Naive thymus-derived CD4-positive, alpha-beta T cell (primary cell): ENCODE results near the gene COL23A1. TPM values are rescaled to one million over a fixed set of nuclear protein-coding genes. Genes with fewer than 3 reads are reported as not detected.
A peak's percentile ranks its signal among the peaks of the same experiment; 100 is the strongest.

Source experiments
- ATAC-seq: fragments of 150-1000 bp; cut with Tn5 transposase; 2 replicates; pipeline ENCODE4 v1.10.0; 2021; ENCODE audit warnings: mild to moderate bottlenecking, moderate library complexity
- CTCF ChIA-PET: fragments of 350-600 bp; sonication (Branson Sonifier 250); formaldehyde crosslinking; loops from one replicate; lab custom pipeline; 2021; ENCODE audit warnings: antibody characterized with exemption; lab: Charles Lee
- POLR2A ChIA-PET: fragments of 350-600 bp; sonication (Branson Sonifier 250); formaldehyde crosslinking; loops from one replicate; lab custom pipeline; 2021; ENCODE audit warnings: antibody characterized with exemption, inconsistent platforms; lab: Charles Lee
- DNase-seq, 9 donors: peaks; one replicate each; pipeline versions ENCODE4 v3.0.0 to v3.0.0-alpha.2; 2020 to 2022; ENCODE audit warnings: mixed read lengths in 1 of 9
- H3K27ac ChIP-seq: one replicate; pipeline ENCODE4 v1.7.0; 2013; ENCODE audit warnings: mild to moderate bottlenecking, low read depth, low read length, moderate library complexity
- H3K27me3 ChIP-seq, 2 donors: one replicate each; pipeline ENCODE4 v1.7.0; 2013; ENCODE audit warnings: low read length in 2 of 2, mild to moderate bottlenecking in 2 of 2, moderate library complexity in 2 of 2; ENCODE audit not compliant: control insufficient read depth in 2 of 2, insufficient read depth in 2 of 2
- H3K36me3 ChIP-seq, 3 experiments: 1 replicate in 2 of 3; 2 replicates in 1 of 3; pipeline ENCODE4 v1.7.0; 2013; ENCODE audit warnings: low read length in 3 of 3, mild to moderate bottlenecking in 3 of 3, moderate library complexity in 1 of 3; ENCODE audit not compliant: insufficient read depth in 3 of 3, control insufficient read depth in 2 of 3
- H3K4me1 ChIP-seq, 2 donors: one replicate each; pipeline ENCODE4 v1.7.0; 2013; ENCODE audit warnings: low read length in 2 of 2, mild to moderate bottlenecking in 2 of 2, moderate library complexity in 1 of 2; ENCODE audit not compliant: control insufficient read depth in 2 of 2, insufficient read depth in 2 of 2
- H3K4me3 ChIP-seq: 2 replicates; pipeline ENCODE4 v1.7.0; 2013; ENCODE audit warnings: mild to moderate bottlenecking, low read length
- H3K9me3 ChIP-seq, 3 experiments: 1 replicate in 2 of 3; 2 replicates in 1 of 3; pipeline ENCODE4 v1.7.0; 2013; ENCODE audit warnings: low read length in 3 of 3; ENCODE audit not compliant: control insufficient read depth in 2 of 3
- H3K27ac Mint-ChIP-seq, 9 donors: one replicate each; pipeline ENCODE4 v1.8.0; 2020 to 2022; ENCODE audit warnings: mixed read lengths in 9 of 9, mild to moderate bottlenecking in 8 of 9, moderate library complexity in 5 of 9, inconsistent platforms in 2 of 9
- H3K27me3 Mint-ChIP-seq, 5 donors: one replicate each; pipeline ENCODE4 v1.8.0; 2021 to 2022; ENCODE audit warnings: mixed read lengths in 5 of 5, mild to moderate bottlenecking in 1 of 5
- H3K36me3 Mint-ChIP-seq, 5 donors: one replicate each; pipeline ENCODE4 v1.8.0; 2020 to 2022; ENCODE audit warnings: mixed read lengths in 5 of 5, mild to moderate bottlenecking in 3 of 5, inconsistent platforms in 1 of 5
- H3K4me1 Mint-ChIP-seq, 7 donors: one replicate each; pipeline ENCODE4 v1.8.0; 2020 to 2022; ENCODE audit warnings: mixed read lengths in 7 of 7, mild to moderate bottlenecking in 3 of 7, inconsistent platforms in 1 of 7
- H3K4me3 Mint-ChIP-seq, 10 donors: one replicate each; pipeline ENCODE4 v1.8.0; 2020 to 2022; ENCODE audit warnings: mild to moderate bottlenecking in 10 of 10, mixed read lengths in 10 of 10, moderate library complexity in 6 of 10, inconsistent platforms in 2 of 10
- H3K9me3 Mint-ChIP-seq, 11 donors: one replicate each; pipeline ENCODE4 v1.8.0; 2020 to 2022; ENCODE audit warnings: mixed read lengths in 11 of 11, mild to moderate bottlenecking in 4 of 11, inconsistent platforms in 1 of 11, moderate library complexity in 1 of 11
- intact Hi-C, 2 donors: fragments of 100-400 bp; cut with micrococcal nuclease; formaldehyde crosslinking; loops; one replicate each; pipeline ENCODE4 v1.15.1; 2023
- polyA plus RNA-seq, 2 donors: library from polyadenylated mRNA; unstranded; fragments of 300-500 nt; fragmentation: Illumina TruSeq; gene quantifications; one replicate each; pipeline ENCODE4 v1.2.3, GENCODE V29; 2021
- total RNA-seq, 6 experiments: library from RNA in 5 of 6; stranded (reverse) in 5 of 6; gene quantifications; 1 replicate in 5 of 6; 2 replicates in 1 of 6; pipeline ENCODE4 v1.2.3 and lab custom pipeline; 2021 to 2026

The COL23A1 gene
- total and polyA plus RNA-seq, 7 experiments from 2014 or later, result 0.13 to 0.32 (median 0.22) TPM; not detected in 4

- no peaks in the 10 kb centered on the region for H3K9me3 Mint-ChIP-seq
- H3K4me3 ChIP-seq, result no peak overlapping the region
- H3K36me3 ChIP-seq, result no peaks in the 10 kb centered on the region
- H3K27me3 ChIP-seq, result no peaks in the 10 kb centered on the region
- H3K27ac ChIP-seq, result no peak overlapping the region
- H3K9me3 ChIP-seq, result no peaks in the 10 kb centered on the region
- no peaks in the 10 kb centered on the region for H3K4me1 ChIP-seq
- POLR2A ChIA-PET, result no interaction called here
- DNase-seq (no peak), ATAC-seq (peak; percentile 12)
- intact Hi-C loops, result no loop called here
- H3K4me1 Mint-ChIP-seq, result peaks cover 0 to 6% (median 0%) of the 10 kb centered on the region in 7 donors
- H3K36me3 Mint-ChIP-seq, result no peaks in the 10 kb centered on the region
- CTCF ChIA-PET, result no interaction called here
- peaks cover 0 to 10% (median 5%) of the 10 kb centered on the region in 5 donors for H3K27me3 Mint-ChIP-seq
- no peak overlapping the region for H3K27ac Mint-ChIP-seq
- no peak overlapping the region for H3K4me3 Mint-ChIP-seq
Observed at GRCh38 chr5:178467205-178467567, 123.0 kb downstream of the COL23A1 start.

- Histone ChIP-seq H3K36me3 (no peaks in the 10 kb centered on the region), H3K27me3 (no peaks in the 10 kb centered on the region), H3K4me1 (no peaks in the 10 kb centered on the region), H3K9me3 (no peaks in the 10 kb centered on the region), H3K4me3 (no peak overlapping the region), H3K27ac (no peak overlapping the region)
- Mint-ChIP-seq H3K36me3 (no peaks in the 10 kb centered on the region), H3K4me1 (peaks cover 0 to 6% (median 0%) of the 10 kb centered on the region in 7 donors), H3K4me3 (no peak overlapping the region), H3K27ac (no peak overlapping the region), H3K9me3 (no peaks in the 10 kb centered on the region), H3K27me3 (peaks cover 0 to 7% (median 5%) of the 10 kb centered on the region in 5 donors)
- ATAC-seq (no peak), DNase-seq (no peak)
- ChIA-PET CTCF (no interaction called here), POLR2A (no interaction called here)
- intact Hi-C loops, result no loop called here
Observed at GRCh38 chr5:178466342-178466741, 123.9 kb downstream of the COL23A1 start.

- ATAC-seq, result no peak
- Histone ChIP-seq H3K4me3 (no peak overlapping the region), H3K36me3 (no peaks in the 10 kb centered on the region), H3K9me3 (no peaks in the 10 kb centered on the region), H3K27ac (no peak overlapping the region), H3K27me3 (no peaks in the 10 kb centered on the region), H3K4me1 (no peaks in the 10 kb centered on the region)
- intact Hi-C loops, result no loop called here
- no peak overlapping the region for H3K27ac Mint-ChIP-seq
- no peaks in the 10 kb centered on the region for H3K9me3 Mint-ChIP-seq
- peaks cover 0 to 6% (median 0%) of the 10 kb centered on the region in 7 donors for H3K4me1 Mint-ChIP-seq
- DNase-seq, result no peak
- no peak overlapping the region for H3K4me3 Mint-ChIP-seq
- peaks cover 0 to 7% (median 5%) of the 10 kb centered on the region in 5 donors for H3K27me3 Mint-ChIP-seq
- CTCF ChIA-PET, result no interaction called here
- H3K36me3 Mint-ChIP-seq, result no peaks in the 10 kb centered on the region
- POLR2A ChIA-PET, result no interaction called here
Observed at GRCh38 chr5:178465861-178466288, 124.3 kb downstream of the COL23A1 start.

GRCh38 chr5:178465228-178465860 is 124.8 kb downstream of the COL23A1 start:
- Mint-ChIP-seq H3K4me3 (no peak overlapping the region), H3K9me3 (no peaks in the 10 kb centered on the region), H3K4me1 (peaks cover 0 to 6% (median 0%) of the 10 kb centered on the region in 7 donors), H3K27me3 (peaks cover 0 to 7% (median 5%) of the 10 kb centered on the region in 5 donors), H3K36me3 (no peaks in the 10 kb centered on the region), H3K27ac (no peak overlapping the region)
- ATAC-seq (no peak), DNase-seq (no peak)
- Histone ChIP-seq H3K9me3 (no peaks in the 10 kb centered on the region), H3K4me1 (no peaks in the 10 kb centered on the region), H3K27ac (no peak overlapping the region), H3K4me3 (no peak overlapping the region), H3K27me3 (no peaks in the 10 kb centered on the region), H3K36me3 (no peaks in the 10 kb centered on the region)
- POLR2A ChIA-PET, result no interaction called here
- CTCF ChIA-PET, result no interaction called here
- intact Hi-C loops, result no loop called here

- H3K27ac Mint-ChIP-seq, result no peak overlapping the region
Observed at GRCh38 chr5:178464431-178465048, 125.7 kb downstream of the COL23A1 start.

GRCh38 chr5:178463321-178464155 is 126.7 kb downstream of the COL23A1 start:
- no peak for ATAC-seq
- CTCF ChIA-PET, result interaction anchor here (0.5 kb wide), 1 partner anchor 123 kb away, joined by 3 read pairs; no protein-coding TSS in a partner anchor

More at GRCh38 chr5:178464431-178465048, 125.7 kb downstream of the COL23A1 start:
- no peak overlapping the region for H3K4me3 ChIP-seq
- Mint-ChIP-seq H3K27me3 (peaks cover 0 to 7% (median 5%) of the 10 kb centered on the region in 5 donors), H3K36me3 (no peaks in the 10 kb centered on the region), H3K9me3 (no peaks in the 10 kb centered on the region), H3K4me3 (no peak overlapping the region), H3K4me1 (peaks cover 0 to 4% (median 0%) of the 10 kb centered on the region in 7 donors)
- no peaks in the 10 kb centered on the region for H3K36me3 ChIP-seq
- ATAC-seq, result no peak
- intact Hi-C loops, result no loop called here
- H3K9me3 ChIP-seq, result no peaks in the 10 kb centered on the region
- no peak overlapping the region for H3K27ac ChIP-seq
- no peaks in the 10 kb centered on the region for H3K4me1 ChIP-seq
- POLR2A ChIA-PET, result interaction anchor here (0.6 to 1.1 kb wide), 2 partner anchors 13 to 357 kb away, joined by 3 read pairs; no protein-coding TSS in a partner anchor
- H3K27me3 ChIP-seq, result no peaks in the 10 kb centered on the region
- CTCF ChIA-PET, result no interaction called here
- no peak for DNase-seq

More at GRCh38 chr5:178463321-178464155, 126.7 kb downstream of the COL23A1 start:
- Mint-ChIP-seq H3K4me3 (no peak overlapping the region), H3K4me1 (peaks cover 0 to 4% (median 0%) of the 10 kb centered on the region in 7 donors), H3K9me3 (no peaks in the 10 kb centered on the region), H3K27ac (no peak overlapping the region), H3K36me3 (no peaks in the 10 kb centered on the region), H3K27me3 (peaks cover 0 to under 1% (median 0%) of the 10 kb centered on the region in 5 donors)
- Histone ChIP-seq H3K27ac (no peak overlapping the region), H3K4me3 (no peak overlapping the region), H3K36me3 (no peaks in the 10 kb centered on the region), H3K27me3 (no peaks in the 10 kb centered on the region), H3K9me3 (no peaks in the 10 kb centered on the region), H3K4me1 (no peaks in the 10 kb centered on the region)
- DNase-seq, result no peak
- POLR2A ChIA-PET, result interaction anchor here (1.1 kb wide), 1 partner anchor 12 kb away, joined by 3 read pairs; no protein-coding TSS in a partner anchor
- intact Hi-C loops, result no loop called here
